Dermis microvascular lymphatic vessel endothelial cell (primary cell): Measurements from ENCODE around the gene RRP1B. TPM values are rescaled to one million over a fixed set of nuclear protein-coding genes. Genes with fewer than 3 reads are reported as not detected.

Experiments used
- DNase-seq, 2 donors: peaks; one replicate each; pipeline versions ENCODE4 v3.0.0 to v3.0.0-alpha.2; 2010; ENCODE audit warnings: low read depth in 2 of 2
- total RNA-seq: library from RNA; depleted of rRNA; stranded (reverse); fragments of >200 nt; gene quantifications from 2 replicates; pipeline ENCODE4 v1.2.1, GENCODE V29; 2014

Gene RRP1B
- total RNA-seq, 1 donor from 2014 or later = 22.1 TPM

GRCh38 chr21:43743947-43744346 lies 84.6 kb downstream of the RRP1B start:
- no peak for DNase-seq

- no peak for DNase-seq
These were observed 85.4 kb downstream of the RRP1B start for GRCh38 chr21:43744725-43745124.

Other genes with a start within 250 kb of the RRP1B start
- 0.26 and 10.2 TPM in 2 replicates for gene SIK1, start 232.4 kb upstream of the RRP1B start, total RNA-seq
- gene HSF2BP, start 72 bp upstream of the RRP1B start, total RNA-seq = 0.26 and 0.38 TPM in 2 replicates
- 20.5 and 35.5 TPM in 2 replicates for gene PDXK, start 59.6 kb downstream of the RRP1B start, total RNA-seq
- gene CSTB, start 116.7 kb downstream of the RRP1B start, total RNA-seq = 15.4 and 17.6 TPM in 2 replicates
- gene RRP1, start 130.0 kb downstream of the RRP1B start, total RNA-seq = 12.6 and 15.6 TPM in 2 replicates
- 34.4 and 46.8 TPM in 2 replicates for gene AGPAT3, start 205.7 kb downstream of the RRP1B start, total RNA-seq